MM.1S (cell line): ENCODE measurements around the gene KCNQ1.

Experiments
- DNase-seq: peaks from one replicate; pipeline ENCODE4 v3.0.0-alpha.2; 2015
- H2AFZ ChIP-seq: fragments of 300-600 bp; sonication (generic); 2 replicates; pipeline ENCODE4 v1.6.0; 2016; ENCODE audit warnings: antibody characterized with exemption, low read length
- H3F3A ChIP-seq: fragments of 300-600 bp; sonication (generic); 2 replicates; pipeline ENCODE4 v1.6.1; 2016; ENCODE audit warnings: mild to moderate bottlenecking, antibody characterized with exemption, low read length, moderate library complexity, mixed read lengths; ENCODE audit not compliant: insufficient read depth
- H3K27ac ChIP-seq: fragments of 300-600 bp; sonication (generic); 2 replicates; pipeline ENCODE4 v1.5.1; 2016; ENCODE audit warnings: mild to moderate bottlenecking, low read length
- H3K27me3 ChIP-seq: fragments of 300-600 bp; sonication (generic); replicated peaks from 2 replicates; pipeline ENCODE4 v1.6.0; 2016; ENCODE audit warnings: low read length; ENCODE audit not compliant: insufficient read depth
- H3K36me3 ChIP-seq: fragments of 300-600 bp; sonication (generic); replicated peaks from 2 replicates; pipeline ENCODE4 v1.6.1; 2016; ENCODE audit warnings: mild to moderate bottlenecking, low read length, mixed read lengths; ENCODE audit not compliant: insufficient read depth
- H3K4me1 ChIP-seq: fragments of 300-600 bp; sonication (generic); 2 replicates; pipeline ENCODE4 v1.6.1; 2016; ENCODE audit warnings: low read length, mixed read lengths
- H3K4me2 ChIP-seq: fragments of 300-600 bp; sonication (generic); 2 replicates; pipeline ENCODE4 v1.6.0; 2016; ENCODE audit warnings: low read depth, low read length
- H3K4me3 ChIP-seq: fragments of 300-600 bp; sonication (generic); 2 replicates; pipeline ENCODE4 v1.5.1; 2016; ENCODE audit warnings: low read length, mixed read lengths
- H3K79me2 ChIP-seq: fragments of 300-600 bp; sonication (generic); 2 replicates; pipeline ENCODE4 v1.6.1; 2016; ENCODE audit warnings: mixed run types, low read length, mixed read lengths
- H3K9ac ChIP-seq: fragments of 300-600 bp; sonication (generic); 2 replicates; pipeline ENCODE4 v1.6.1; 2016; ENCODE audit warnings: low read length, mixed read lengths
- H3K9me2 ChIP-seq: fragments of 300-600 bp; sonication (generic); replicated peaks from 2 replicates; pipeline ENCODE4 v1.6.1; 2016; ENCODE audit warnings: mild to moderate bottlenecking, low read length, mixed read lengths; ENCODE audit not compliant: insufficient read depth
- H3K9me3 ChIP-seq: fragments of 300-600 bp; sonication (generic); replicated peaks from 2 replicates; pipeline ENCODE4 v1.6.1; 2016; ENCODE audit warnings: mild to moderate bottlenecking, low read length, mixed read lengths; ENCODE audit not compliant: insufficient read depth
- H4K20me1 ChIP-seq: fragments of 300-600 bp; sonication (generic); 2 replicates; pipeline ENCODE4 v1.6.1; 2016; ENCODE audit warnings: mild to moderate bottlenecking, low read length, moderate library complexity, mixed read lengths; ENCODE audit not compliant: insufficient read depth
- EZH2 ChIP-seq: fragments of 300-600 bp; sonication (generic); optimal IDR thresholded peaks from 2 replicates; pipeline ENCODE3; 2017; ENCODE audit warnings: low read depth, mild to moderate bottlenecking, antibody characterized with exemption, low read length, mixed read lengths
- EZH2phosphoT487 ChIP-seq: fragments of 300-600 bp; sonication (generic); IDR thresholded peaks from 2 replicates; pipeline ENCODE4 v1.6.1; 2018; ENCODE audit warnings: antibody characterized with exemption, low read length
- TF ChIP-seq, protein P1 (sequence below): fragments of 300-600 bp; sonication (generic); IDR thresholded peaks from 2 replicates; pipeline ENCODE4 v1.5.1; 2016; ENCODE audit warnings: antibody characterized with exemption, low read length, mixed read lengths

Gene KCNQ1

DNA sequence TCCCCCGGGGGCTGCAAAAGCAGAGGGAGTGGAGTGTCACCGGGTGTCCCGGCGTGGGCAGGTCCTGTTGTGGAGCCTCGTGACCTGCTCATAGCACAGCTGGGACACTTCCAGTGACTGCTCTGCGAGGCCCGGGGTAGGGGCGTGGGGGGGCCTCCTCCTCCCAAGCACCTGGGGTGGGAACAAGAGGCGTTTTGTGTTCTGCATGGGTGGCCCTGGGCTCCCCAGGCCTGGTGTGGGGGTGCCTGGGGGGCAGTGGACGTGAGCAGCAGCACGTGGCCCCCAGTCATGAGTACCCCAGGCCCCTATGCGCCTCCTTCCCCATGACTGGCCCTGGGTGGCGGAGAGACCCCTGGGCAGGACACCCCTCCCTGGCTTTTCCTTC is 104.7 kb downstream of the KCNQ1 start:
- H3K27me3 ChIP-seq, result no peaks in the 10 kb centered on the region
- H3K4me2 ChIP-seq, result no peak overlapping the region
- H3K9ac ChIP-seq, result no peak overlapping the region
- no peaks in the 10 kb centered on the region for H3F3A ChIP-seq
- no peak overlapping the region for H3K27ac ChIP-seq
- no peaks in the 10 kb centered on the region for H3K4me1 ChIP-seq
- no peaks in the 10 kb centered on the region for H4K20me1 ChIP-seq
- no peak for DNase-seq
- no peak overlapping the region for H3K4me3 ChIP-seq
- no peaks in the 10 kb centered on the region for H3K9me3 ChIP-seq
- H2AFZ ChIP-seq, result no peak overlapping the region
- no peaks in the 10 kb centered on the region for H3K9me2 ChIP-seq
- H3K79me2 ChIP-seq, result peaks cover 22% of the 10 kb centered on the region; the same call in 1 of the 2 replicates
- TF ChIP-seq, protein P1, sequence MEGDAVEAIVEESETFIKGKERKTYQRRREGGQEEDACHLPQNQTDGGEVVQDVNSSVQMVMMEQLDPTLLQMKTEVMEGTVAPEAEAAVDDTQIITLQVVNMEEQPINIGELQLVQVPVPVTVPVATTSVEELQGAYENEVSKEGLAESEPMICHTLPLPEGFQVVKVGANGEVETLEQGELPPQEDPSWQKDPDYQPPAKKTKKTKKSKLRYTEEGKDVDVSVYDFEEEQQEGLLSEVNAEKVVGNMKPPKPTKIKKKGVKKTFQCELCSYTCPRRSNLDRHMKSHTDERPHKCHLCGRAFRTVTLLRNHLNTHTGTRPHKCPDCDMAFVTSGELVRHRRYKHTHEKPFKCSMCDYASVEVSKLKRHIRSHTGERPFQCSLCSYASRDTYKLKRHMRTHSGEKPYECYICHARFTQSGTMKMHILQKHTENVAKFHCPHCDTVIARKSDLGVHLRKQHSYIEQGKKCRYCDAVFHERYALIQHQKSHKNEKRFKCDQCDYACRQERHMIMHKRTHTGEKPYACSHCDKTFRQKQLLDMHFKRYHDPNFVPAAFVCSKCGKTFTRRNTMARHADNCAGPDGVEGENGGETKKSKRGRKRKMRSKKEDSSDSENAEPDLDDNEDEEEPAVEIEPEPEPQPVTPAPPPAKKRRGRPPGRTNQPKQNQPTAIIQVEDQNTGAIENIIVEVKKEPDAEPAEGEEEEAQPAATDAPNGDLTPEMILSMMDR, result no peak
- TF ChIP-seq EZH2 (no peak), EZH2phosphoT487 (no peak)
- no peaks in the 10 kb centered on the region for H3K36me3 ChIP-seq

DNA sequence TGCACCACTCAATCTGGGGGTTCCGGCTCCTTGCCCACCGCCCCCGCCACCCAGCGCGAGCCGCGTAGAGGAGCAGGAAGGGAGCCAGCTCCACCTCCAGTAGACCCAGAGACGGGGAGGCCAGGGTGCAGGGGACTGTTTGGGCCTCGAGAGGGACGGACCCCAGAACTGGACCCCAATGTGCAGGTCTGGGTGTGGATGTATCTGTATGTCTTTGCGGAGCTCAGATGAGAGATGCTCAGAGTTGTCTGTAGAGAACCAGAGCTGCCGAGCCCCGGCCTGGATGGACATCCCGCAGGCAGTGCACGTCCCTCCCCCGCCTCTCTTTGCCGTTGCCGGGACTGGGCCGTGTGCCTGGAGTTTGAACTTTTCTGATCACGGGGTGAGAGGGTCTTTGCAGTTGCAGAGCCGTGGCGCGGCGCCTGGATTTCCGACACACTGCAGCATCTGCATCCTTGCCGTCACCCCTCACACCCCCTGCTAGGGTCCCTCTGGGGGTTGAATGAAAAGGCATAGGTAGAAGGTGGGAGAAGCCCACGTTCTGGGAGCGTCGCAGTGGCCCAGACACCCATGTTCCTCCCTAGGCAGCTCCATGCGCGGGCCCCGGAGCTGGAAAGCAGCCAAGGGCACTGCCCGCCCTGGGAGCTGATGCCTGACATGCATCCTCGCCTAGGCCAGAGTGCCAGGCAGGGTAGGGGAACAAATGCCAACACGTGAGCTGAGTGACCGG is 105.2 kb downstream of the KCNQ1 start:
- no peaks in the 10 kb centered on the region for H3K9me2 ChIP-seq
- no peaks in the 10 kb centered on the region for H4K20me1 ChIP-seq
- DNase-seq, result no peak
- H3F3A ChIP-seq, result no peaks in the 10 kb centered on the region
- H3K27me3 ChIP-seq, result no peaks in the 10 kb centered on the region
- no peaks in the 10 kb centered on the region for H3K36me3 ChIP-seq
- no peak overlapping the region for H3K27ac ChIP-seq
- H2AFZ ChIP-seq, result no peak overlapping the region
- H3K4me3 ChIP-seq, result no peak overlapping the region
- H3K4me2 ChIP-seq, result no peak overlapping the region
- no peaks in the 10 kb centered on the region for H3K4me1 ChIP-seq
- H3K9me3 ChIP-seq, result no peaks in the 10 kb centered on the region
- H3K9ac ChIP-seq, result no peak overlapping the region
- H3K79me2 ChIP-seq, result peaks cover 16% of the 10 kb centered on the region; the same call in 1 of the 2 replicates
- TF ChIP-seq, protein P1, result no peak
- no peak for TF ChIP-seq EZH2phosphoT487
- TF ChIP-seq EZH2, result no peak

DNA sequence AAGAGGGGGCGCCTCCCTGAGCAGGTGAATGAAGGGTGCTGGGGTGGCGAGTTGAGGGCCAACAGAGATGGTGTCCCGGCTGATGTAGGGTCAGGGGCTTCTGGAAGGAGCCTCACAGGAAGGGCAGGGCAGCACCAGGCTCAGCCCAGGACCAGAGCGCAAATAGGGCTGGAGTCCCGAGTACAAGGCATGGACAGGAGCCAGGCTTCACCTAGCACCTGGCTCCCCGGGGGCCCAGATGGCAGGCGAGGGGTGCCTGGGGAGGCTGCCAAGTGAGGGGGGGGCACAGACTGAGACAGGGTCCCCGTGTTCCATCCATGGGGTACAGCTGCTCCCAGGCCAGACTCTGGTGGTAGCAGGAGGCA is 105.8 kb downstream of the KCNQ1 start:
- peaks cover 15% of the 10 kb centered on the region; the same call in 1 of the 2 replicates for H3K79me2 ChIP-seq
- DNase-seq, result no peak
- H3K36me3 ChIP-seq, result no peaks in the 10 kb centered on the region
- H3K9me3 ChIP-seq, result no peaks in the 10 kb centered on the region
- H3K9ac ChIP-seq, result no peak overlapping the region
- H3K9me2 ChIP-seq, result no peaks in the 10 kb centered on the region
- H2AFZ ChIP-seq, result no peak overlapping the region
- H3F3A ChIP-seq, result no peaks in the 10 kb centered on the region
- no peak overlapping the region for H3K4me3 ChIP-seq
- no peak for TF ChIP-seq EZH2
- no peak for TF ChIP-seq EZH2phosphoT487
- TF ChIP-seq, protein P1, result no peak
- H4K20me1 ChIP-seq, result no peaks in the 10 kb centered on the region
- no peaks in the 10 kb centered on the region for H3K27me3 ChIP-seq
- no peak overlapping the region for H3K4me2 ChIP-seq
- no peak overlapping the region for H3K27ac ChIP-seq
- no peaks in the 10 kb centered on the region for H3K4me1 ChIP-seq
